Keratinocyte (primary cell): ENCODE measurements around the gene PTGDR2.

Experiments
- CTCF ChIP-seq, 3 experiments: IDR thresholded peaks in 1 of 3; conservative IDR thresholded peaks in 1 of 3; optimal IDR thresholded peaks in 1 of 3; 2 replicates in 2 of 3; 3 replicates in 1 of 3; pipeline versions ENCODE3 to v1.5.1; 2011; ENCODE audit warnings: low read length in 3 of 3, mild to moderate bottlenecking in 3 of 3, moderate library complexity in 2 of 3, control low read depth in 1 of 3, inconsistent platforms in 1 of 3; ENCODE audit not compliant: insufficient read depth in 2 of 3; ENCODE audit errors: extremely low read depth in 1 of 3
- EZH2 ChIP-seq: IDR thresholded peaks from one replicate; pipeline ENCODE4 v1.6.1; 2012; ENCODE audit warnings: inconsistent platforms, mild to moderate bottlenecking, low read length, moderate library complexity

GRCh38 chr11:60801194-60801593 is 54.6 kb downstream of the PTGDR2 start:
- TF ChIP-seq CTCF (optimal IDR thresholded peaks at IDR 0.05 in 1 of 3, IDR thresholded peaks at IDR 0.05 in 1 of 3, conservative IDR thresholded peaks at IDR 0.05 in 1 of 3; ENCODE audit: extremely low read depth in 1 of 3, insufficient read depth in 2 of 3, low read length in 3 of 3) (no peak), EZH2 (no peak)
